NCI-H2196 treated with DMSO at 0.1 percent for 48 hours (cell line): ENCODE results near the gene RPL28.
A peak's percentile ranks its signal among the peaks of the same experiment; 100 is the strongest.

Experiments used
- DNase-seq: peaks from one replicate; lab custom pipeline; 2025; ENCODE audit not compliant: unreplicated experiment; lab: John Stamatoyannopoulos, UW

The RPL28 gene

GRCh38 chr19:55385724-55386492 lies at the start of gene RPL28:
Gene RPL28, plus strand, starts transcription at chr19:55385932. Its CDS starts 426 bp downstream, at chr19:55386358.
- peak; percentile 95 for DNase-seq

GRCh38 chr19:55336101-55336500 lies 49.6 kb upstream of the RPL28 start:
- no peak for DNase-seq

- DNase-seq, result peak; percentile 100
These were observed 46.4 kb upstream of the RPL28 start, which contains the start of gene KMT5C for GRCh38 chr19:55339105-55339888. Gene KMT5C, plus strand, starts transcription at chr19:55339876. Its CDS starts 2,061 bp downstream, at chr19:55341937.

GRCh38 chr19:55339889-55340783 lies 45.6 kb upstream of the RPL28 start:
- no peak for DNase-seq

GRCh38 chr19:55340784-55341147 lies 45.0 kb upstream of the RPL28 start:
- DNase-seq, result no peak

GRCh38 chr19:55341171-55341588 lies 44.6 kb upstream of the RPL28 start:
- peak; percentile 65 for DNase-seq

GRCh38 chr19:55341595-55342531 lies 43.9 kb upstream of the RPL28 start:
- no peak for DNase-seq

GRCh38 chr19:55344444-55344843 lies 41.3 kb upstream of the RPL28 start:
- peak; percentile 90 for DNase-seq

GRCh38 chr19:55345101-55345817 lies 40.5 kb upstream of the RPL28 start:
- no peak for DNase-seq

- DNase-seq, result peak; percentile 14
These were observed 39.7 kb upstream of the RPL28 start for GRCh38 chr19:55345818-55346724.

GRCh38 chr19:55346725-55347441 lies 38.8 kb upstream of the RPL28 start:
- no peak for DNase-seq

GRCh38 chr19:55347442-55348009 lies 38.2 kb upstream of the RPL28 start:
- DNase-seq, result no peak

GRCh38 chr19:55348317-55349034 lies 37.3 kb upstream of the RPL28 start:
- DNase-seq, result no peak

GRCh38 chr19:55350620-55351315 lies 35.0 kb upstream of the RPL28 start:
- DNase-seq, result no peak

GRCh38 chr19:55352040-55352439 lies 33.7 kb upstream of the RPL28 start:
- DNase-seq, result no peak

- DNase-seq, result no peak
These were observed 33.1 kb upstream of the RPL28 start for GRCh38 chr19:55352549-55353145.
